ENCODE data around the gene VIP. TPM values are rescaled to one million over a fixed set of nuclear protein-coding genes. Genes with fewer than 3 reads are reported as not detected.
"Not testable (repeated sequence)": the region's sequence is repeated elsewhere in the genome, so short reads cannot be mapped to it uniquely, and the experiment has no call there.

The VIP gene
- not detected for total RNA-seq

- Histone ChIP-seq H3K9ac (ENCODE audit: low read depth in 1 of 3, low read length in 3 of 3) (no peak within 1 kb of the TSS), H3K4me3 (ENCODE audit: low read length in 3 of 3) (no peak within 1 kb of the TSS), H3K9me3 (ENCODE audit: control insufficient read depth in 3 of 3, low read length in 3 of 3) (no peaks in the 10 kb centered on the region), H3K36me3 (ENCODE audit: control insufficient read depth in 3 of 3, insufficient read depth in 3 of 3, low read length in 3 of 3) (no peaks in the 10 kb centered on the region), H3K4me1 (ENCODE audit: control insufficient read depth in 3 of 3, insufficient read depth in 3 of 3, low read length in 3 of 3) (no peaks in the 10 kb centered on the region), H3K27ac (ENCODE audit: low read depth, low read length) (no peak within 1 kb of the TSS), H3K27me3 (ENCODE audit: control insufficient read depth in 3 of 3, insufficient read depth in 3 of 3, low read length in 3 of 3) (no peaks in the 10 kb centered on the region)
These were observed at the start of gene VIP for GRCh38 chr6:152750694-152751093. Gene VIP, plus strand, starts transcription at chr6:152750797. Its CDS starts 1,381 bp downstream, at chr6:152752178.

- no peak overlapping the region for H3K9ac ChIP-seq (ENCODE audit: low read depth in 1 of 3, low read length in 3 of 3)
- no peaks in the 10 kb centered on the region for H3K9me3 ChIP-seq (ENCODE audit: control insufficient read depth in 3 of 3, low read length in 3 of 3)
- peaks cover 0 to 3% (median 0%) of the 10 kb centered on the region in 3 donors for H3K27me3 ChIP-seq (ENCODE audit: control insufficient read depth in 3 of 3, insufficient read depth in 3 of 3, low read length in 3 of 3)
- peak overlapping the region in 1 of 3 donors; percentile 34 for H3K4me3 ChIP-seq (ENCODE audit: low read length in 3 of 3)
- no peaks in the 10 kb centered on the region for H3K4me1 ChIP-seq (ENCODE audit: control insufficient read depth in 3 of 3, insufficient read depth in 3 of 3, low read length in 3 of 3)
- H3K36me3 ChIP-seq (ENCODE audit: control insufficient read depth in 3 of 3, insufficient read depth in 3 of 3, low read length in 3 of 3), result no peaks in the 10 kb centered on the region
- no peak overlapping the region for H3K27ac ChIP-seq (ENCODE audit: low read depth, low read length)
These were observed 49.3 kb upstream of the VIP start for GRCh38 chr6:152701081-152701862.

- Histone ChIP-seq H3K27me3 (ENCODE audit: control insufficient read depth in 3 of 3, insufficient read depth in 3 of 3, low read length in 3 of 3) (peaks cover 0 to 3% (median 0%) of the 10 kb centered on the region in 3 donors), H3K4me3 (ENCODE audit: low read length in 3 of 3) (peak overlapping the region in 1 of 3 donors; percentile 34), H3K4me1 (ENCODE audit: control insufficient read depth in 3 of 3, insufficient read depth in 3 of 3, low read length in 3 of 3) (no peaks in the 10 kb centered on the region), H3K27ac (ENCODE audit: low read depth, low read length) (no peak overlapping the region), H3K36me3 (ENCODE audit: control insufficient read depth in 3 of 3, insufficient read depth in 3 of 3, low read length in 3 of 3) (no peaks in the 10 kb centered on the region), H3K9ac (ENCODE audit: low read depth in 1 of 3, low read length in 3 of 3) (no peak overlapping the region), H3K9me3 (ENCODE audit: control insufficient read depth in 3 of 3, low read length in 3 of 3) (peaks cover 0 to 2% (median 0%) of the 10 kb centered on the region in 3 donors)
These were observed 48.7 kb upstream of the VIP start for GRCh38 chr6:152701863-152702401.

GRCh38 chr6:152703750-152704149, 46.8 kb upstream of the VIP start:
- not testable (repeated sequence) for H3K4me3 ChIP-seq (ENCODE audit: low read length in 3 of 3); H3K4me1 ChIP-seq (ENCODE audit: control insufficient read depth in 3 of 3, insufficient read depth in 3 of 3, low read length in 3 of 3); H3K9me3 ChIP-seq (ENCODE audit: control insufficient read depth in 3 of 3, low read length in 3 of 3); H3K36me3 ChIP-seq (ENCODE audit: control insufficient read depth in 3 of 3, insufficient read depth in 3 of 3, low read length in 3 of 3); H3K9ac ChIP-seq (ENCODE audit: low read depth in 1 of 3, low read length in 3 of 3); H3K27ac ChIP-seq (ENCODE audit: low read depth, low read length); H3K27me3 ChIP-seq (ENCODE audit: control insufficient read depth in 3 of 3, insufficient read depth in 3 of 3, low read length in 3 of 3)

- H3K27me3 ChIP-seq (ENCODE audit: control insufficient read depth in 3 of 3, insufficient read depth in 3 of 3, low read length in 3 of 3), result peaks cover 0 to 3% (median 0%) of the 10 kb centered on the region in 3 donors
- H3K4me1 ChIP-seq (ENCODE audit: control insufficient read depth in 3 of 3, insufficient read depth in 3 of 3, low read length in 3 of 3), result no peaks in the 10 kb centered on the region
- H3K36me3 ChIP-seq (ENCODE audit: control insufficient read depth in 3 of 3, insufficient read depth in 3 of 3, low read length in 3 of 3), result no peaks in the 10 kb centered on the region
- no peak overlapping the region for H3K27ac ChIP-seq (ENCODE audit: low read depth, low read length)
- no peak overlapping the region for H3K4me3 ChIP-seq (ENCODE audit: low read length in 3 of 3)
- peaks cover 0 to 3% (median 0%) of the 10 kb centered on the region in 3 donors for H3K9me3 ChIP-seq (ENCODE audit: control insufficient read depth in 3 of 3, low read length in 3 of 3)
- H3K9ac ChIP-seq (ENCODE audit: low read depth in 1 of 3, low read length in 3 of 3), result no peak overlapping the region
These were observed 45.3 kb upstream of the VIP start for GRCh38 chr6:152705327-152705726.

- H3K27ac ChIP-seq (ENCODE audit: low read depth, low read length), result no peak overlapping the region
- no peaks in the 10 kb centered on the region for H3K4me1 ChIP-seq (ENCODE audit: control insufficient read depth in 3 of 3, insufficient read depth in 3 of 3, low read length in 3 of 3)
- H3K36me3 ChIP-seq (ENCODE audit: control insufficient read depth in 3 of 3, insufficient read depth in 3 of 3, low read length in 3 of 3), result no peaks in the 10 kb centered on the region
- H3K4me3 ChIP-seq (ENCODE audit: low read length in 3 of 3), result no peak overlapping the region
- H3K9me3 ChIP-seq (ENCODE audit: control insufficient read depth in 3 of 3, low read length in 3 of 3), result no peaks in the 10 kb centered on the region
- no peak overlapping the region for H3K9ac ChIP-seq (ENCODE audit: low read depth in 1 of 3, low read length in 3 of 3)
- no peaks in the 10 kb centered on the region for H3K27me3 ChIP-seq (ENCODE audit: control insufficient read depth in 3 of 3, insufficient read depth in 3 of 3, low read length in 3 of 3)
These were observed 34.3 kb upstream of the VIP start for GRCh38 chr6:152716322-152716721.

- Histone ChIP-seq H3K27me3 (ENCODE audit: control insufficient read depth in 3 of 3, insufficient read depth in 3 of 3, low read length in 3 of 3) (no peaks in the 10 kb centered on the region), H3K27ac (ENCODE audit: low read depth, low read length) (no peak overlapping the region), H3K9me3 (ENCODE audit: control insufficient read depth in 3 of 3, low read length in 3 of 3) (peaks cover 0 to 2% (median 0%) of the 10 kb centered on the region in 3 donors), H3K9ac (ENCODE audit: low read depth in 1 of 3, low read length in 3 of 3) (no peak overlapping the region), H3K36me3 (ENCODE audit: control insufficient read depth in 3 of 3, insufficient read depth in 3 of 3, low read length in 3 of 3) (no peaks in the 10 kb centered on the region), H3K4me3 (ENCODE audit: low read length in 3 of 3) (no peak overlapping the region), H3K4me1 (ENCODE audit: control insufficient read depth in 3 of 3, insufficient read depth in 3 of 3, low read length in 3 of 3) (no peaks in the 10 kb centered on the region)
These were observed 29.6 kb upstream of the VIP start for GRCh38 chr6:152720974-152721373.

GRCh38 chr6:152721956-152722355, 28.6 kb upstream of the VIP start:
- no peak overlapping the region for H3K4me3 ChIP-seq (ENCODE audit: low read length in 3 of 3)
- H3K27me3 ChIP-seq (ENCODE audit: control insufficient read depth in 3 of 3, insufficient read depth in 3 of 3, low read length in 3 of 3), result no peaks in the 10 kb centered on the region
- no peaks in the 10 kb centered on the region for H3K4me1 ChIP-seq (ENCODE audit: control insufficient read depth in 3 of 3, insufficient read depth in 3 of 3, low read length in 3 of 3)
- no peak overlapping the region for H3K9ac ChIP-seq (ENCODE audit: low read depth in 1 of 3, low read length in 3 of 3)
- no peaks in the 10 kb centered on the region for H3K36me3 ChIP-seq (ENCODE audit: control insufficient read depth in 3 of 3, insufficient read depth in 3 of 3, low read length in 3 of 3)
- no peak overlapping the region for H3K27ac ChIP-seq (ENCODE audit: low read depth, low read length)
- H3K9me3 ChIP-seq (ENCODE audit: control insufficient read depth in 3 of 3, low read length in 3 of 3), result peaks cover 0 to 2% (median 0%) of the 10 kb centered on the region in 3 donors

GRCh38 chr6:152723398-152723797, 27.2 kb upstream of the VIP start:
- H3K36me3 ChIP-seq (ENCODE audit: control insufficient read depth in 3 of 3, insufficient read depth in 3 of 3, low read length in 3 of 3), result no peaks in the 10 kb centered on the region
- H3K4me3 ChIP-seq (ENCODE audit: low read length in 3 of 3), result no peak overlapping the region

GRCh38 chr6:152726313-152726712, 24.3 kb upstream of the VIP start:
- no peak overlapping the region for H3K9ac ChIP-seq (ENCODE audit: low read depth in 1 of 3, low read length in 3 of 3)
- H3K4me3 ChIP-seq (ENCODE audit: low read length in 3 of 3), result no peak overlapping the region
- no peak overlapping the region for H3K27ac ChIP-seq (ENCODE audit: low read depth, low read length)
- no peaks in the 10 kb centered on the region for H3K27me3 ChIP-seq (ENCODE audit: control insufficient read depth in 3 of 3, insufficient read depth in 3 of 3, low read length in 3 of 3)
- H3K36me3 ChIP-seq (ENCODE audit: control insufficient read depth in 3 of 3, insufficient read depth in 3 of 3, low read length in 3 of 3), result no peaks in the 10 kb centered on the region
- H3K9me3 ChIP-seq (ENCODE audit: control insufficient read depth in 3 of 3, low read length in 3 of 3), result peaks cover 0 to 2% (median 0%) of the 10 kb centered on the region in 3 donors
- no peaks in the 10 kb centered on the region for H3K4me1 ChIP-seq (ENCODE audit: control insufficient read depth in 3 of 3, insufficient read depth in 3 of 3, low read length in 3 of 3)

More at GRCh38 chr6:152723398-152723797, 27.2 kb upstream of the VIP start:
- Histone ChIP-seq H3K4me1 (ENCODE audit: control insufficient read depth in 3 of 3, insufficient read depth in 3 of 3, low read length in 3 of 3) (no peaks in the 10 kb centered on the region), H3K9ac (ENCODE audit: low read depth in 1 of 3, low read length in 3 of 3) (no peak overlapping the region), H3K9me3 (ENCODE audit: control insufficient read depth in 3 of 3, low read length in 3 of 3) (peaks cover 0 to 2% (median 0%) of the 10 kb centered on the region in 3 donors), H3K27ac (ENCODE audit: low read depth, low read length) (no peak overlapping the region), H3K27me3 (ENCODE audit: control insufficient read depth in 3 of 3, insufficient read depth in 3 of 3, low read length in 3 of 3) (no peaks in the 10 kb centered on the region)
